ENCODE data around the gene DBX1.

- TF ChIP-seq CTCF (conservative IDR thresholded peaks at IDR 0.05; ENCODE audit: low read length) (no peak), EZH2phosphoT487 (IDR thresholded peaks at IDR 0.05; ENCODE audit: borderline replicate concordance, low read depth, low read length) (no peak)
These were observed 32.4 kb upstream of the DBX1 start for GRCh38 chr11:20192641-20193040.
